A673 (cell line): Measurements from ENCODE around the gene ADGRB2.

ENCODE experiments used
- CTCF ChIP-seq: fragments of 300-800, 200-600 bp; sonication (generic); conservative IDR thresholded peaks from 2 replicates; pipeline ENCODE4 v1.5.1; 2017; ENCODE audit warnings: low read depth, mild to moderate bottlenecking, antibody characterized with exemption, low read length, moderate library complexity, mixed read lengths
- EZH2 ChIP-seq: fragments of 200-600 bp; sonication (generic); IDR thresholded peaks from 2 replicates; pipeline ENCODE4 v1.6.1; 2017; ENCODE audit warnings: borderline replicate concordance, low read depth, mild to moderate bottlenecking, mixed read lengths, antibody characterized with exemption, low read length; ENCODE audit not compliant: poor library complexity, severe bottlenecking

- TF ChIP-seq CTCF: no peak
- TF ChIP-seq EZH2: no peak
Measured at GRCh38 chr1:31681415-31681814, 82.7 kb downstream of the ADGRB2 start.
